K562 (cell line): ENCODE measurements around the gene ORAI1. TPM values are rescaled to one million over a fixed set of nuclear protein-coding genes. Genes with fewer than 3 reads are reported as not detected.

ENCODE experiments used
- BACH1 ChIP-seq: fragments of 200-800 bp; sonication (Bioruptor generic); IDR thresholded peaks from 2 replicates; pipeline ENCODE4 v1.6.1; 2016; ENCODE audit warnings: missing genetic modification characterization, missing compliant biosample characterization
- BHLHE40 ChIP-seq: IDR thresholded peaks from 2 replicates; pipeline ENCODE4 v1.6.1; 2011; ENCODE audit warnings: low read length, improper control_type of control experiment
- C11orf30 ChIP-seq: fragments of 450-650 bp; IDR thresholded peaks from 2 replicates; pipeline ENCODE4 v1.6.1; 2016; ENCODE audit warnings: low read depth, mild to moderate bottlenecking
- CBX1 ChIP-seq: sonication (generic); IDR thresholded peaks from 2 replicates; pipeline ENCODE4 v1.6.1; 2016; ENCODE audit warnings: antibody characterized with exemption, low read depth, mild to moderate bottlenecking
- CREM ChIP-seq: IDR thresholded peaks from 2 replicates; pipeline ENCODE4 v1.6.1; 2014; ENCODE audit warnings: antibody characterized with exemption, low read depth
- E2F3 ChIP-seq: fragments of 250-450 bp; sonication (Bioruptor Pico); IDR thresholded peaks from 2 replicates; pipeline ENCODE4 v1.4.0; 2020; ENCODE audit warnings: mild to moderate bottlenecking
- FOXP1 ChIP-seq: sonication (generic); formaldehyde crosslinking; IDR thresholded peaks from 2 replicates; pipeline ENCODE4 v1.8.0; 2022; ENCODE audit warnings: mild to moderate bottlenecking, missing genetic modification reagents
- HIVEP1 ChIP-seq: fragments of 250-450 bp; sonication (Bioruptor Pico); IDR thresholded peaks from 2 replicates; pipeline ENCODE4 v1.4.0; 2020; ENCODE audit warnings: mild to moderate bottlenecking
- HSF4 ChIP-seq: fragments of 250-450 bp; sonication (Bioruptor Pico); IDR thresholded peaks from 2 replicates; pipeline ENCODE4 v2.1.2; 2022; ENCODE audit warnings: mild to moderate bottlenecking, moderate library complexity, borderline replicate concordance
- KDM4B ChIP-seq, 2 experiments: fragments of 450-650 bp in 1 of 2; sonication (generic) in 1 of 2; IDR thresholded peaks; 2 replicates each; pipeline ENCODE4 v1.6.1; 2016 to 2017; ENCODE audit warnings: borderline replicate concordance in 2 of 2, antibody characterized with exemption in 1 of 2, low read depth in 1 of 2, mild to moderate bottlenecking in 1 of 2
- KDM5B ChIP-seq: fragments of 200-600 bp; sonication (generic); IDR thresholded peaks from 2 replicates; pipeline ENCODE4 v1.6.1; 2012; ENCODE audit warnings: low read depth, mild to moderate bottlenecking, moderate library complexity, low read length, control low read depth, inconsistent platforms; ENCODE audit not compliant: insufficient replicate concordance
- L3MBTL2 ChIP-seq: fragments of 450-650 bp; IDR thresholded peaks from 2 replicates; pipeline ENCODE4 v1.6.1; 2016; ENCODE audit warnings: mild to moderate bottlenecking, moderate library complexity
- LCOR ChIP-seq: sonication (generic); formaldehyde crosslinking; IDR thresholded peaks from 2 replicates; pipeline ENCODE4 v1.8.0; 2022; ENCODE audit warnings: mild to moderate bottlenecking, missing genetic modification reagents
- MAX ChIP-seq: sonication (generic); formaldehyde crosslinking; IDR thresholded peaks from 2 replicates; pipeline ENCODE4 v1.9.0; 2022; ENCODE audit warnings: mild to moderate bottlenecking, missing genetic modification reagents
- MCM5 ChIP-seq: fragments of 450-650 bp; IDR thresholded peaks from 2 replicates; pipeline ENCODE4 v1.6.1; 2016; ENCODE audit warnings: low read depth
- NCOR1 ChIP-seq: fragments of 450-650 bp; IDR thresholded peaks from 2 replicates; pipeline ENCODE4 v1.6.1; 2016; ENCODE audit warnings: mild to moderate bottlenecking, moderate library complexity
- NR2F6 ChIP-seq: fragments of 450-650 bp; formaldehyde crosslinking; IDR thresholded peaks from 2 replicates; pipeline ENCODE4 v1.4.0; 2020; ENCODE audit warnings: mild to moderate bottlenecking
- SREBF1 ChIP-seq: fragments of 150-350 bp; IDR thresholded peaks from 2 replicates; pipeline ENCODE4 v1.6.1; 2014; ENCODE audit warnings: antibody characterized with exemption, low read depth, low read length, borderline replicate concordance
- SUPT5H ChIP-seq: fragments of 450-650 bp; IDR thresholded peaks from 2 replicates; pipeline ENCODE4 v1.6.1; 2016
- TCF7 ChIP-seq: sonication (generic); IDR thresholded peaks from 2 replicates; pipeline ENCODE4 v1.6.1; 2016; ENCODE audit warnings: antibody characterized with exemption, borderline replicate concordance
- XRCC5 ChIP-seq: fragments of 200-400 bp; formaldehyde crosslinking; IDR thresholded peaks from 2 replicates; pipeline ENCODE4 v1.6.1; 2017; ENCODE audit warnings: low read depth, mild to moderate bottlenecking, low read length
- ZBTB9 ChIP-seq: fragments of 450-650 bp; formaldehyde crosslinking; IDR thresholded peaks from 2 replicates; pipeline ENCODE4 v1.4.0; 2020; ENCODE audit warnings: mild to moderate bottlenecking, moderate library complexity
- ZC3H4 ChIP-seq: sonication (generic); formaldehyde crosslinking; IDR thresholded peaks from 2 replicates; pipeline ENCODE4 v1.9.0; 2021; ENCODE audit warnings: missing genetic modification reagents, borderline replicate concordance
- ZNF24 ChIP-seq: fragments of 450-650 bp; IDR thresholded peaks from 2 replicates; pipeline ENCODE4 v1.6.1; 2016
- ZNF431 ChIP-seq: sonication (generic); formaldehyde crosslinking; IDR thresholded peaks from 2 replicates; pipeline ENCODE4 v1.8.0; 2022; ENCODE audit warnings: mild to moderate bottlenecking, missing genetic modification reagents
- polyA plus RNA-seq, 8 experiments: library from polyadenylated mRNA; depleted of rRNA in 4 of 8; stranded (reverse) in 5 of 8; unstranded in 3 of 8; fragments of >200 nt; fragmentation: Nextera tagmentation in 2 of 8; fragmentation: Illumina TruSeq in 1 of 8; extraction: Ambion mirVana in 2 of 8; extraction: Trizol in 1 of 8; gene quantifications; 2 replicates each; pipeline versions ENCODE4 v1.2.1 to v1.2.3, GENCODE V29; 2011 to 2014; ENCODE audit warnings: inconsistent platforms in 1 of 8, missing spikeins in 1 of 8
- total RNA-seq, 7 experiments: library from RNA; depleted of rRNA in 6 of 7; stranded (reverse); fragments of >200 nt in 6 of 7; fragmentation: Illumina TruSeq in 2 of 7; extraction: Trizol in 2 of 7; gene quantifications; 2 replicates each; pipeline versions ENCODE4 v1.2.1 to v1.2.3, GENCODE V29; 2011 to 2021; ENCODE audit warnings: low replicate concordance in 1 of 7
- TF ChIP-seq, protein P1 (sequence below): fragments of 450-650 bp; IDR thresholded peaks from one replicate; pipeline ENCODE4 v1.6.1; 2018; ENCODE audit warnings: mild to moderate bottlenecking, moderate library complexity; ENCODE audit not compliant: partially characterized antibody
- TF ChIP-seq, protein P2 (sequence below): fragments of 450-650 bp; conservative IDR thresholded peaks from 2 replicates; pipeline ENCODE4 v1.6.1; 2016; ENCODE audit warnings: missing genetic modification characterization, low read depth, mild to moderate bottlenecking, missing compliant biosample characterization, moderate library complexity

ORAI1 gene
- total and polyA plus RNA-seq, 9 of the 15 experiments (the other 6 are each of a cell fraction or from before 2014, with no cell fraction given), result 2.6 to 23.8 (median 9.3) TPM

- TF ChIP-seq FOXP1 (CRISPR knock-in tag), result no peak
- TF ChIP-seq KDM5B, result peak; percentile 43
- 0 out of 2 replicates have a peak, but pooled peaks have one; percentile 50 for TF ChIP-seq SUPT5H
- TF ChIP-seq ZBTB9, result peak; percentile 53; the same call in 1 of the 2 replicates
- no peak for TF ChIP-seq XRCC5
- TF ChIP-seq ZNF431 (CRISPR knock-in tag), result no peak
- TF ChIP-seq BHLHE40, result peak; percentile 84
- TF ChIP-seq SREBF1, result no peak
- no peak for TF ChIP-seq ZNF24
- no peak for TF ChIP-seq HSF4
- TF ChIP-seq MCM5, result no peak
- TF ChIP-seq KDM4B (IDR thresholded peaks at IDR 0.05; ENCODE audit: borderline replicate concordance in 2 of 2, low read depth in 1 of 2), result no peak
- TF ChIP-seq BACH1, result no peak
- TF ChIP-seq L3MBTL2, result peak; percentile 96
- peak; percentile 54 for TF ChIP-seq NCOR1
- TF ChIP-seq NR2F6 (CRISPR knock-in tag), result no peak
- peak; percentile 63 for TF ChIP-seq MAX (CRISPR knock-in tag)
- TF ChIP-seq E2F3, result peak; percentile 76
- TF ChIP-seq CBX1, result peak; percentile 7; the same call in 1 of the 2 replicates
- TF ChIP-seq ZC3H4 (CRISPR knock-in tag), result no peak
- no peak for TF ChIP-seq C11orf30
- TF ChIP-seq, protein P1, sequence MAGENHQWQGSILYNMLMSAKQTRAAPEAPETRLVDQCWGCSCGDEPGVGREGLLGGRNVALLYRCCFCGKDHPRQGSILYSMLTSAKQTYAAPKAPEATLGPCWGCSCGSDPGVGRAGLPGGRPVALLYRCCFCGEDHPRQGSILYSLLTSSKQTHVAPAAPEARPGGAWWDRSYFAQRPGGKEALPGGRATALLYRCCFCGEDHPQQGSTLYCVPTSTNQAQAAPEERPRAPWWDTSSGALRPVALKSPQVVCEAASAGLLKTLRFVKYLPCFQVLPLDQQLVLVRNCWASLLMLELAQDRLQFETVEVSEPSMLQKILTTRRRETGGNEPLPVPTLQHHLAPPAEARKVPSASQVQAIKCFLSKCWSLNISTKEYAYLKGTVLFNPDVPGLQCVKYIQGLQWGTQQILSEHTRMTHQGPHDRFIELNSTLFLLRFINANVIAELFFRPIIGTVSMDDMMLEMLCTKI, result no peak
- TF ChIP-seq, protein P2, sequence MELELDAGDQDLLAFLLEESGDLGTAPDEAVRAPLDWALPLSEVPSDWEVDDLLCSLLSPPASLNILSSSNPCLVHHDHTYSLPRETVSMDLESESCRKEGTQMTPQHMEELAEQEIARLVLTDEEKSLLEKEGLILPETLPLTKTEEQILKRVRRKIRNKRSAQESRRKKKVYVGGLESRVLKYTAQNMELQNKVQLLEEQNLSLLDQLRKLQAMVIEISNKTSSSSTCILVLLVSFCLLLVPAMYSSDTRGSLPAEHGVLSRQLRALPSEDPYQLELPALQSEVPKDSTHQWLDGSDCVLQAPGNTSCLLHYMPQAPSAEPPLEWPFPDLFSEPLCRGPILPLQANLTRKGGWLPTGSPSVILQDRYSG (tag), result 0 out of 2 replicates have a peak, but pooled peaks have one; percentile 49
- peak; percentile 73; the same call in 1 of the 2 replicates for TF ChIP-seq HIVEP1 (CRISPR knock-in tag)
- peak; percentile 11; the same call in 1 of the 2 replicates for TF ChIP-seq CREM
- no peak for TF ChIP-seq TCF7
- peak; percentile 50; the same call in 1 of the 2 replicates for TF ChIP-seq LCOR (CRISPR knock-in tag)
Observed at GRCh38 chr12:121626087-121626852, at the start of gene ORAI1 (continued).
